ENCODE data around the gene MLLT3. TPM values are rescaled to one million over a fixed set of nuclear protein-coding genes. Genes with fewer than 3 reads are reported as not detected.

Gene MLLT3
- total and polyA plus RNA-seq, 8 donors: 1.8 to 10.3 (median 4.2) TPM

DNA sequence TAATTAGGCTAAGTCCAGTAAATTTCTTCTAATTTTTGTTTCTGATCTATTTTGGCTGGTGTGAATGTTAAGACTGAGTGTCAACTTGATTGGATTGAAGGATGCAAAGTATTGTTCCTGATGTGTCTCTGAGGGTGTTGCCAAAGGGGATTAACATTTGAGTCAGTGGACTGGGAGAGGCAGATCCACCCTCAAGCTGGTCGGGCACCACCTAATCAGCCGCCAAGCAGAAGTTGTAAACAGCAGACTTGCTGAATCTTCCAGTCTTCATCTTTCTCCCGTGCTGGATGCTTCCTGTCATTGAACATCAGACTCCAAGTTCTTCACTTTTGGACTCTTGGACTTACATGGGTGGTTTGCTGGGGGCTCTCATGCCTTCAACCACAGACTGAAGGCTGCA is 21.4 kb upstream of the MLLT3 start:
- WGBS, 2 donors: 80 to 86% methylated on average over 3 of the region's 3 CpGs
- intact Hi-C loops (cut with DNase I): no loop called here
- Histone ChIP-seq H3K4me1 (no peaks in the 10 kb centered on the region), H3K27me3 (no peaks in the 10 kb centered on the region), H3K36me3 (no peaks in the 10 kb centered on the region), H3K27ac (no peak overlapping the region), H3K9me3 (no peaks in the 10 kb centered on the region), H3K4me3 (no peak overlapping the region)
- FAIRE-seq: no peak
- ATAC-seq: no peak
- no peak for DNase-seq
- TF ChIP-seq, protein P1, sequence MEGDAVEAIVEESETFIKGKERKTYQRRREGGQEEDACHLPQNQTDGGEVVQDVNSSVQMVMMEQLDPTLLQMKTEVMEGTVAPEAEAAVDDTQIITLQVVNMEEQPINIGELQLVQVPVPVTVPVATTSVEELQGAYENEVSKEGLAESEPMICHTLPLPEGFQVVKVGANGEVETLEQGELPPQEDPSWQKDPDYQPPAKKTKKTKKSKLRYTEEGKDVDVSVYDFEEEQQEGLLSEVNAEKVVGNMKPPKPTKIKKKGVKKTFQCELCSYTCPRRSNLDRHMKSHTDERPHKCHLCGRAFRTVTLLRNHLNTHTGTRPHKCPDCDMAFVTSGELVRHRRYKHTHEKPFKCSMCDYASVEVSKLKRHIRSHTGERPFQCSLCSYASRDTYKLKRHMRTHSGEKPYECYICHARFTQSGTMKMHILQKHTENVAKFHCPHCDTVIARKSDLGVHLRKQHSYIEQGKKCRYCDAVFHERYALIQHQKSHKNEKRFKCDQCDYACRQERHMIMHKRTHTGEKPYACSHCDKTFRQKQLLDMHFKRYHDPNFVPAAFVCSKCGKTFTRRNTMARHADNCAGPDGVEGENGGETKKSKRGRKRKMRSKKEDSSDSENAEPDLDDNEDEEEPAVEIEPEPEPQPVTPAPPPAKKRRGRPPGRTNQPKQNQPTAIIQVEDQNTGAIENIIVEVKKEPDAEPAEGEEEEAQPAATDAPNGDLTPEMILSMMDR (IDR thresholded peaks at IDR 0.05): no peak

GRCh38 chr9:20642045-20642444 is 19.7 kb upstream of the MLLT3 start:
- Histone ChIP-seq H3K9me3 (no peaks in the 10 kb centered on the region), H3K27me3 (no peaks in the 10 kb centered on the region), H3K27ac (no peak overlapping the region), H3K4me1 (no peaks in the 10 kb centered on the region), H3K36me3 (no peaks in the 10 kb centered on the region), H3K4me3 (no peak overlapping the region)
- FAIRE-seq (no peak), DNase-seq (no peak), ATAC-seq (no peak)
- 76 to 81% methylated on average over 1 of the region's 1 CpG for WGBS, 2 donors
- intact Hi-C loops (cut with DNase I): no loop called here
- TF ChIP-seq, protein P1 (IDR thresholded peaks at IDR 0.05): no peak

DNA sequence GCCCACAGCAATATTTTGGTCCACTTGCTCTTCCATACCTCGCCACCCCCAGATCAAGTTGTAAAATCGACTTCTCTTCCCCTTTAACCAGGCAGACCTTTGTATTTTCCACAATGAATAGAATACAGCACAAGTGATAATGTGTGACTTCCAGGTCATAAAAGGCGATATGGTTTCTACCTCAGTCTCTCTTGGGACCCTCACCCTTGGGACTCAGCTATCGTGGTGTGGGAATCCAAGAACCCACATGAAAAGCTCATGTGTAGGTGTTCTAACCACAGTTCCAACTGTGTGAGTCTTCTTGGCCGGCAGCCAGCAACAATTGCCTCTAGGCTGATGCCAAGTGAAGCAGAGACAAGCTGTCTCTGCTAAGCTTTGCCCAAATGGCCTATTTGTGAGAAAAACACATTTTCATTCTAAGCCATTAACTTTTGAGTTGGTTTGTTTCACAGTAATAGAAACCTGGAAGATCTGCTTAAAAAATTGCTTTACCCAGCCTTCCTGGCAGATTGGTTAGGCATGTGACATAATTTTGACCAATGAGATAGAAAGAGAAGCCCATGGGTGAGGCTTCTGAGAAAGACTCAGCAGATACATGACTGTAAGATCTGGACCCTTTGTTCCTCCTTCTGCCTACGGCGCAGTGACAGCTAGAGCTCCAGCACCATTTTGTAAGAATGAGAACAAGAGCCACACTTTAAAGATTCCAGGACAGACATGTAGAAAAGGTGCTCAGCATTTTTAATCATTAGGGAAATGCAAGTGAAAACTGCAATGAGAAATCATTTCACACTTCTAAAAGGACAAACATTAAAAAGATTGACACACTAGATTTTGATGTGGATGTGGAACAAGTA is 18.3 kb upstream of the MLLT3 start:
- DNase-seq (peak in 5 of 6 donors; percentile 31 to 82 (median 63)), FAIRE-seq (no peak), ATAC-seq (peak in 1 of 4 donors; percentile 58)
- intact Hi-C loops (cut with DNase I): no loop called here
- TF ChIP-seq, protein P1 (IDR thresholded peaks at IDR 0.05): no peak
- no peak overlapping the region for H3K27ac ChIP-seq
- no peaks in the 10 kb centered on the region for H3K9me3 ChIP-seq
- no peaks in the 10 kb centered on the region for H3K36me3 ChIP-seq
- no peaks in the 10 kb centered on the region for H3K4me1 ChIP-seq
- 78 to 79% methylated on average over 7 of the region's 7 CpGs for WGBS, 2 donors
- no peak overlapping the region for H3K4me3 ChIP-seq
- H3K27me3 ChIP-seq: no peaks in the 10 kb centered on the region

DNA sequence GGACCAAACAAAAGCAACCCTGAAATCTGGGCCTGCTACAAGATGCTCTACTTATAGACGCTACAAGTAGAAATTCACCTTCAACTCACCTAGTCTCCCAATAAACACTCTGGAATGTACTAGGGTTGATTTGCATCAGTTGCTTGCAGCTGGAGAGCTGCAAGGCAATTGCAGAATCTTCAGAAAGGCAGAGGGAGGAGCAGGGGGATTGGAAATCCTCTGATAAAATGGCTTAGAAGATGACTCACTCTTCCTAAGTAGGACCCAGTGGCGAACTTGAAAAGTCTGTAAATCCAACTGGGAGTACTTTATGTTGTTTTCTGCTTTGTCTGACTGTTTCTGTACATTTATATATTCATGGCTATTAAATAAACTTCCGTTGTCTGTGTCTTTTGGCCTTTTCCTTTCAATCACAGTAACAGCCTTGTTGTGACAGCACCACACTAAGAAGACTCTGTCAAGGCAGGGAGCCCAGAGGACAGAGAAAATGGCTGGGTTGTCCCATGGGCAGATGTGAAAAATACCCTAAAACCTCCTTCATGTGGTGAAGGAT is 14.7 kb upstream of the MLLT3 start:
- DNase-seq (no peak), FAIRE-seq (no peak), ATAC-seq (no peak)
- 85 to 90% methylated on average over 3 of the region's 3 CpGs for WGBS, 2 donors
- no peaks in the 10 kb centered on the region for H3K9me3 ChIP-seq
- no peaks in the 10 kb centered on the region for H3K4me1 ChIP-seq
- intact Hi-C loops (cut with DNase I): loop anchor here in 1 of 3 donors (10.0 kb wide), 1 partner anchor 248 kb away; no protein-coding TSS in a partner anchor
- no peak overlapping the region for H3K27ac ChIP-seq
- no peak overlapping the region for H3K4me3 ChIP-seq
- H3K36me3 ChIP-seq: no peaks in the 10 kb centered on the region
- TF ChIP-seq, protein P1 (IDR thresholded peaks at IDR 0.05): no peak
- no peaks in the 10 kb centered on the region for H3K27me3 ChIP-seq

- intact Hi-C loops (cut with DNase I): loop anchor here in 1 of 3 donors (10.0 kb wide), 1 partner anchor 250 kb away; no protein-coding TSS in a partner anchor
Measured at GRCh38 chr9:20634895-20635294, 12.6 kb upstream of the MLLT3 start.

More at GRCh38 chr9:20634895-20635294, 12.6 kb upstream of the MLLT3 start:
- H3K9me3 ChIP-seq: no peaks in the 10 kb centered on the region
- no peak for ATAC-seq
- peaks cover 0 to 4% (median 0%) of the 10 kb centered on the region in 3 donors for H3K4me1 ChIP-seq
- FAIRE-seq: no peak
- no peak for DNase-seq
- TF ChIP-seq, protein P1 (IDR thresholded peaks at IDR 0.05): no peak
- H3K27me3 ChIP-seq: no peaks in the 10 kb centered on the region
- H3K27ac ChIP-seq: no peak overlapping the region
- 69 to 74% methylated on average over 4 of the region's 4 CpGs for WGBS, 2 donors
- no peak overlapping the region for H3K4me3 ChIP-seq
- H3K36me3 ChIP-seq: no peaks in the 10 kb centered on the region

All from pancreas (tissue), 10 donors.